HepG2 (cell line): ENCODE results near the gene ARL16. TPM values are rescaled to one million over a fixed set of nuclear protein-coding genes. Genes with fewer than 3 reads are reported as not detected.

ENCODE experiments used
- ARNT2 ChIP-seq: sonication (generic); formaldehyde crosslinking; IDR thresholded peaks from 2 replicates; pipeline ENCODE4 v1.8.0; 2022; ENCODE audit warnings: mild to moderate bottlenecking, low read depth, missing genetic modification reagents, moderate library complexity
- FOSL1 ChIP-seq: sonication (generic); formaldehyde crosslinking; IDR thresholded peaks from 2 replicates; pipeline ENCODE4 v1.9.0; 2021; ENCODE audit warnings: missing genetic modification reagents, borderline replicate concordance
- FOXK1 ChIP-seq: sonication (generic); formaldehyde crosslinking; IDR thresholded peaks from 2 replicates; pipeline ENCODE4 v1.4.0; 2020; ENCODE audit warnings: low read depth, missing genetic modification reagents, borderline replicate concordance
- GZF1 ChIP-seq: sonication (generic); formaldehyde crosslinking; IDR thresholded peaks from 2 replicates; pipeline ENCODE4 v1.5.1; 2020; ENCODE audit warnings: mild to moderate bottlenecking, missing genetic modification reagents
- HNF4A ChIP-seq: sonication (generic); formaldehyde crosslinking; IDR thresholded peaks from 2 replicates; pipeline ENCODE4 v1.4.0; 2020; ENCODE audit warnings: missing genetic modification reagents
- MTF2 ChIP-seq: sonication (generic); formaldehyde crosslinking; IDR thresholded peaks from 2 replicates; pipeline ENCODE4 v1.5.0; 2020; ENCODE audit warnings: missing genetic modification reagents, borderline replicate concordance
- RFX3 ChIP-seq: IDR thresholded peaks from 2 replicates; pipeline ENCODE4 v1.6.1; 2016; ENCODE audit warnings: missing biosample characterization, missing genetic modification reagents
- SRSF9 ChIP-seq: fragments of 200-400 bp; formaldehyde crosslinking; IDR thresholded peaks from 2 replicates; pipeline ENCODE4 v1.6.1; 2018; ENCODE audit warnings: borderline replicate concordance, mild to moderate bottlenecking, low read depth, low read length; ENCODE audit not compliant: insufficient read depth, poor library complexity, severe bottlenecking
- TAF1 ChIP-seq: sonication (generic); formaldehyde crosslinking; IDR thresholded peaks from 2 replicates; pipeline ENCODE4 v1.4.0; 2020; ENCODE audit warnings: missing genetic modification reagents
- TGIF2 ChIP-seq: IDR thresholded peaks from 2 replicates; pipeline ENCODE4 v1.6.1; 2016; ENCODE audit warnings: control low read depth, missing compliant biosample characterization
- ZBTB38 ChIP-seq: sonication (generic); formaldehyde crosslinking; IDR thresholded peaks from 2 replicates; pipeline ENCODE4 v1.5.1; 2020; ENCODE audit warnings: mild to moderate bottlenecking, missing genetic modification reagents
- ZHX2 ChIP-seq, 2 experiments: sonication (generic) in 1 of 2; formaldehyde crosslinking in 1 of 2; IDR thresholded peaks; 2 replicates each; pipeline versions ENCODE4 v1.6.1 to v1.9.0; 2014 to 2022; ENCODE audit warnings: antibody characterized with exemption in 1 of 2, borderline replicate concordance in 1 of 2, inconsistent platforms in 1 of 2, low read depth in 1 of 2, missing genetic modification reagents in 1 of 2
- ZNF10 ChIP-seq: sonication (generic); formaldehyde crosslinking; IDR thresholded peaks from 2 replicates; pipeline ENCODE4 v1.4.0; 2020; ENCODE audit warnings: mild to moderate bottlenecking, low read depth, missing genetic modification reagents, borderline replicate concordance
- ZNF329 ChIP-seq: sonication (generic); formaldehyde crosslinking; IDR thresholded peaks from 2 replicates; pipeline ENCODE4 v1.9.0; 2021; ENCODE audit warnings: low read depth, mild to moderate bottlenecking, missing genetic modification reagents
- ZSCAN21 ChIP-seq: sonication (generic); formaldehyde crosslinking; IDR thresholded peaks from 2 replicates; pipeline ENCODE4 v1.8.0; 2022; ENCODE audit warnings: mild to moderate bottlenecking, missing genetic modification reagents, moderate library complexity, borderline replicate concordance
- ZSCAN5A ChIP-seq: sonication (generic); formaldehyde crosslinking; IDR thresholded peaks from 2 replicates; pipeline ENCODE4 v1.8.0; 2022; ENCODE audit warnings: mild to moderate bottlenecking, missing genetic modification reagents, borderline replicate concordance
- polyA plus RNA-seq, 8 experiments: library from polyadenylated mRNA; depleted of rRNA in 3 of 8; stranded (reverse) in 7 of 8; unstranded in 1 of 8; fragments of >200 nt; fragmentation: Illumina TruSeq in 4 of 8; extraction: Trizol in 4 of 8; gene quantifications; 2 replicates each; pipeline versions ENCODE4 v1.2.1 to v1.2.3, GENCODE V29; 2011 to 2016; ENCODE audit warnings: low read depth in 4 of 8, missing spikeins in 1 of 8, mixed read lengths in 1 of 8; ENCODE audit not compliant: insufficient read depth in 1 of 8
- total RNA-seq, 5 experiments: library from RNA; depleted of rRNA; stranded (reverse); fragments of >200 nt; fragmentation: Illumina TruSeq; extraction: Trizol; gene quantifications; 2 replicates each; pipeline ENCODE4 v1.2.3, GENCODE V29; 2016; ENCODE audit warnings: low read depth in 1 of 5
- TF ChIP-seq, protein P1 (sequence below): sonication (generic); formaldehyde crosslinking; IDR thresholded peaks from 2 replicates; pipeline ENCODE4 v1.8.1; 2023; ENCODE audit warnings: mild to moderate bottlenecking, inconsistent platforms, moderate library complexity, missing genetic modification reagents, borderline replicate concordance
- TF ChIP-seq, protein P2 (sequence below): sonication (generic); formaldehyde crosslinking; IDR thresholded peaks from 2 replicates; pipeline ENCODE4 v1.4.0; 2020; ENCODE audit warnings: missing genetic modification reagents
- TF ChIP-seq, protein P3 (sequence below): sonication (generic); formaldehyde crosslinking; IDR thresholded peaks from 2 replicates; pipeline ENCODE4 v1.4.0; 2020; ENCODE audit warnings: mild to moderate bottlenecking, missing genetic modification reagents

The ARL16 gene
- total and polyA plus RNA-seq, 2 of the 13 experiments (the other 11 are each of a cell fraction or from before 2014, with no cell fraction given), result 20.8 to 30.8 TPM

GRCh38 chr17:81701288-81702071 is 17.9 kb upstream of the ARL16 start (continued):
- no peak for TF ChIP-seq ZNF10 (CRISPR knock-in tag)
- no peak for TF ChIP-seq FOXK1 (CRISPR knock-in tag)
- TF ChIP-seq ZBTB38, result peak; percentile 80
- no peak for TF ChIP-seq ZHX2 (IDR thresholded peaks at IDR 0.05; ENCODE audit: low read depth)
- TF ChIP-seq ZHX2 (CRISPR knock-in tag; IDR thresholded peaks at IDR 0.05; ENCODE audit: borderline replicate concordance), result no peak
- TF ChIP-seq, protein P1, sequence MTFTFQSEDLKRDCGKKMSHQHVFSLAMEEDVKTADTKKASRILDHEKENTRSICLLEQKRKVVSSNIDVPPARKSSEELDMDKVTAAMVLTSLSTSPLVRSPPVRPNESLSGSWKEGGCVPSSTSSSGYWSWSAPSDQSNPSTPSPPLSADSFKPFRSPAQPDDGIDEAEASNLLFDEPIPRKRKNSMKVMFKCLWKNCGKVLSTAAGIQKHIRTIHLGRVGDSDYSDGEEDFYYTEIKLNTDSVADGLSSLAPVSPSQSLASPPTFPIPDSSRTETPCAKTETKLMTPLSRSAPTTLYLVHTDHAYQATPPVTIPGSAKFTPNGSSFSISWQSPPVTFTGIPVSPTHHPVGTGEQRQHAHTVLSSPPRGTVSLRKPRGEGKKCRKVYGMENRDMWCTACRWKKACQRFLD (CRISPR knock-in tag), result no peak
- TF ChIP-seq TGIF2 (CRISPR knock-in tag), result no peak
- peak; percentile 7; the same call in 1 of the 2 replicates for TF ChIP-seq ZSCAN5A
- no peak for TF ChIP-seq RFX3 (CRISPR knock-in tag)
- TF ChIP-seq, protein P2, sequence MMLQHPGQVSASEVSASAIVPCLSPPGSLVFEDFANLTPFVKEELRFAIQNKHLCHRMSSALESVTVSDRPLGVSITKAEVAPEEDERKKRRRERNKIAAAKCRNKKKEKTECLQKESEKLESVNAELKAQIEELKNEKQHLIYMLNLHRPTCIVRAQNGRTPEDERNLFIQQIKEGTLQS (CRISPR knock-in tag), result 0 out of 2 replicates have a peak, but pooled peaks have one; percentile 4
- no peak for TF ChIP-seq ZNF329 (CRISPR knock-in tag)
- TF ChIP-seq ZSCAN21 (CRISPR knock-in tag), result no peak
- TF ChIP-seq, protein P3, sequence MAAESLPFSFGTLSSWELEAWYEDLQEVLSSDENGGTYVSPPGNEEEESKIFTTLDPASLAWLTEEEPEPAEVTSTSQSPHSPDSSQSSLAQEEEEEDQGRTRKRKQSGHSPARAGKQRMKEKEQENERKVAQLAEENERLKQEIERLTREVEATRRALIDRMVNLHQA, result no peak
- no peak for TF ChIP-seq GZF1
- TF ChIP-seq SRSF9, result no peak
- TF ChIP-seq TAF1 (CRISPR knock-in tag), result no peak
- no peak for TF ChIP-seq MTF2 (CRISPR knock-in tag)
- TF ChIP-seq HNF4A (CRISPR knock-in tag), result no peak
- TF ChIP-seq FOSL1 (CRISPR knock-in tag), result no peak
- no peak for TF ChIP-seq ARNT2 (CRISPR knock-in tag)
